Measurements from ENCODE around the gene AGPAT4.

AGPAT4 gene

GRCh38 chr6:161153725-161154124 lies 120.1 kb downstream of the AGPAT4 start:
- in situ Hi-C loops (cut with MboI; ENCODE audit: low pct_unique_long_range_greater_than_20kb, low sequenced_read_pairs, unreplicated experiment), result no loop called here
- no peak for DNase-seq (ENCODE audit: low spot score)
- no peak for TF ChIP-seq CTCF (IDR thresholded peaks at IDR 0.05; ENCODE audit: extremely low read depth, insufficient read depth, missing control alignments)

- in situ Hi-C loops (cut with MboI; ENCODE audit: low pct_unique_long_range_greater_than_20kb, low sequenced_read_pairs, unreplicated experiment), result no loop called here
- DNase-seq (ENCODE audit: low spot score), result peak; percentile 64
- TF ChIP-seq CTCF (IDR thresholded peaks at IDR 0.05; ENCODE audit: extremely low read depth, insufficient read depth, missing control alignments), result peak; percentile 62
Observed at GRCh38 chr6:161152907-161153662, 120.8 kb downstream of the AGPAT4 start.

- no peak for TF ChIP-seq CTCF (IDR thresholded peaks at IDR 0.05; ENCODE audit: extremely low read depth, insufficient read depth, missing control alignments)
- DNase-seq (ENCODE audit: low spot score), result no peak
- in situ Hi-C loops (cut with MboI; ENCODE audit: low pct_unique_long_range_greater_than_20kb, low sequenced_read_pairs, unreplicated experiment), result no loop called here
Observed at GRCh38 chr6:161152527-161152862, 121.4 kb downstream of the AGPAT4 start.

GRCh38 chr6:161151660-161152526 lies 122.0 kb downstream of the AGPAT4 start:
- in situ Hi-C loops (cut with MboI; ENCODE audit: low pct_unique_long_range_greater_than_20kb, low sequenced_read_pairs, unreplicated experiment), result no loop called here
- no peak for DNase-seq (ENCODE audit: low spot score)
- TF ChIP-seq CTCF (IDR thresholded peaks at IDR 0.05; ENCODE audit: extremely low read depth, insufficient read depth, missing control alignments), result no peak

- in situ Hi-C loops (cut with MboI; ENCODE audit: low pct_unique_long_range_greater_than_20kb, low sequenced_read_pairs, unreplicated experiment), result no loop called here
- DNase-seq (ENCODE audit: low spot score), result no peak
- TF ChIP-seq CTCF (IDR thresholded peaks at IDR 0.05; ENCODE audit: extremely low read depth, insufficient read depth, missing control alignments), result no peak
Observed at GRCh38 chr6:161151059-161151645, 122.7 kb downstream of the AGPAT4 start.

GRCh38 chr6:161150566-161150965 lies 123.3 kb downstream of the AGPAT4 start:
- in situ Hi-C loops (cut with MboI; ENCODE audit: low pct_unique_long_range_greater_than_20kb, low sequenced_read_pairs, unreplicated experiment), result no loop called here
- TF ChIP-seq CTCF (IDR thresholded peaks at IDR 0.05; ENCODE audit: extremely low read depth, insufficient read depth, missing control alignments), result no peak
- no peak for DNase-seq (ENCODE audit: low spot score)

Measured in GM13977 (cell line).